Measurements from ENCODE around the gene SLC17A8. TPM values are rescaled to one million over a fixed set of nuclear protein-coding genes. Genes with fewer than 3 reads are reported as not detected.

The SLC17A8 gene
- total and polyA plus RNA-seq, 2 donors (not counting 3 experiments of a cell fraction or from before 2014, with no cell fraction given) = not detected

DNA sequence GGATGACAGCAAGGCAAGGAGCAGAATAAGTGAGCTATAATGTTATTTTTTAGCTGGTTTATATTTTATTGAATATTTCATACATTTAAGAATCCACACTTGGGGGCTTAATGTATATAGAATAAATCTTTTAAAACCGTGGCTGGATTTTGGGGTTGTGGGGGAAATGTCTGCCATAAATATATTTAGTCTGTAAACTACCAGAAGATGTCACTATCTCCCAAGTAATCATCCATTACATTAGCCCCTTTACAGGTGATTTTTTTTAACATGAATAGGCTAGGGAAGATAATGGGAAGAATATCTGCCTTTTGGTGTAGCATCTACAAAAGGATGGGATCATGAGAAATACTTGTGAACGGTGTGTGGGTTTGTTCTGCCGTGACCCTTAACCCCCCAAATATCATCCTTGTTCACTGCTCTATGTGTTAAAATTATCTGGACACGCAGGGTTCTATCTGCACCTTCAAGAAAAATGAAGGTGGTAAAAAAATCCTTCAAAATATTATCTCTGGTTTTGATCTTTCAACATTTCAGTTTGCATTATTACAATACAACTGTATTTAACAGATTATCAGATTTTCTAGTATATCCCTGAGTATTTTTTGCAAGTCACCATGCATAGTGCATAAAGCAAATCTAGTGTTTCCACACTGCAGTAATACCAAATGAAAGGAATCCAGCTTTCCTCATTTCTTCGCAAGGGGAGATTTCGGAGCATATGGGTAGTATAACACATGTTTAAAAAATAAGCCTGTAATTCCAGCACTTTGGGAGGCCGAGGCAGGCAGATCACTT is 8.0 kb upstream of the SLC17A8 start:
- intact Hi-C loops (cut with micrococcal nuclease) = loop anchor here (1.0 to 2.0 kb wide), 3 partner anchors 205 to 392 kb away; no protein-coding TSS in a partner anchor
- POLR2A ChIA-PET = no interaction called here
- Histone ChIP-seq H3K27ac (ENCODE audit: insufficient read depth, low read depth, low read length) (no peak overlapping the region), H3K4me3 (replicated peaks in 1 of 3; ENCODE audit: insufficient read depth in 1 of 3, low read depth in 1 of 3, low read length in 3 of 3) (no peak overlapping the region), H4K20me1 (replicated peaks; ENCODE audit: control insufficient read depth, extremely low read depth, insufficient read depth, low read length) (no peaks in the 10 kb centered on the region), H3K27me3 (ENCODE audit: control insufficient read depth in 2 of 2, insufficient read depth in 2 of 2, low read length in 2 of 2) (peaks cover 0 to 2% of the 10 kb centered on the region in 2 experiments), H3K79me2 (ENCODE audit: control insufficient read depth, insufficient read depth, low read length) (no peaks in the 10 kb centered on the region), H3K4me1 (ENCODE audit: control insufficient read depth, extremely low read depth, insufficient read depth, low read length) (no peaks in the 10 kb centered on the region), H3K9me3 (replicated peaks; ENCODE audit: control insufficient read depth, insufficient read depth, low read length) (no peaks in the 10 kb centered on the region), H3K9ac (replicated peaks; ENCODE audit: extremely low read depth, insufficient read depth, low read length) (no peak overlapping the region), H3K9me1 (replicated peaks; ENCODE audit: control insufficient read depth, extremely low read depth, insufficient read depth, low read length) (no peaks in the 10 kb centered on the region), H3K4me2 (ENCODE audit: insufficient read depth, low read length) (no peak overlapping the region), H3K36me3 (ENCODE audit: control insufficient read depth in 2 of 2, extremely low read depth in 1 of 2, insufficient read depth in 2 of 2, low read length in 2 of 2) (no peaks in the 10 kb centered on the region), H2AFZ (ENCODE audit: low read depth, low read length) (no peak overlapping the region)
- CTCF ChIA-PET = interaction anchor here (0.8 to 3.1 kb wide), 19 partner anchors 11 to 975 kb away, joined by 3 to 33 read pairs (median 5); partner anchors contain the start of gene GAS2L3
- peak; percentile 37 for DNase-seq (ENCODE audit: low read depth, low spot score)
- dilution Hi-C loops (cut with MboI; ENCODE audit: extremely low pct_ligation_motif_present, low sequenced_read_pairs) = no loop called here
- no TSS peak for BruUV-seq (replicated peaks)
- no peak for FAIRE-seq
- TF ChIP-seq, protein P1, sequence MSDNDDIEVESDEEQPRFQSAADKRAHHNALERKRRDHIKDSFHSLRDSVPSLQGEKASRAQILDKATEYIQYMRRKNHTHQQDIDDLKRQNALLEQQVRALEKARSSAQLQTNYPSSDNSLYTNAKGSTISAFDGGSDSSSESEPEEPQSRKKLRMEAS (IDR thresholded peaks at IDR 0.05; ENCODE audit: insufficient read depth, insufficient read length) = no peak
- TF ChIP-seq, protein P2, sequence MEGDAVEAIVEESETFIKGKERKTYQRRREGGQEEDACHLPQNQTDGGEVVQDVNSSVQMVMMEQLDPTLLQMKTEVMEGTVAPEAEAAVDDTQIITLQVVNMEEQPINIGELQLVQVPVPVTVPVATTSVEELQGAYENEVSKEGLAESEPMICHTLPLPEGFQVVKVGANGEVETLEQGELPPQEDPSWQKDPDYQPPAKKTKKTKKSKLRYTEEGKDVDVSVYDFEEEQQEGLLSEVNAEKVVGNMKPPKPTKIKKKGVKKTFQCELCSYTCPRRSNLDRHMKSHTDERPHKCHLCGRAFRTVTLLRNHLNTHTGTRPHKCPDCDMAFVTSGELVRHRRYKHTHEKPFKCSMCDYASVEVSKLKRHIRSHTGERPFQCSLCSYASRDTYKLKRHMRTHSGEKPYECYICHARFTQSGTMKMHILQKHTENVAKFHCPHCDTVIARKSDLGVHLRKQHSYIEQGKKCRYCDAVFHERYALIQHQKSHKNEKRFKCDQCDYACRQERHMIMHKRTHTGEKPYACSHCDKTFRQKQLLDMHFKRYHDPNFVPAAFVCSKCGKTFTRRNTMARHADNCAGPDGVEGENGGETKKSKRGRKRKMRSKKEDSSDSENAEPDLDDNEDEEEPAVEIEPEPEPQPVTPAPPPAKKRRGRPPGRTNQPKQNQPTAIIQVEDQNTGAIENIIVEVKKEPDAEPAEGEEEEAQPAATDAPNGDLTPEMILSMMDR (IDR thresholded peaks at IDR 0.05; ENCODE audit: extremely low read depth in 1 of 2, insufficient read depth in 1 of 2, low read depth in 1 of 2, low read length in 2 of 2) = no peak
- no peak for TF ChIP-seq MYC (IDR thresholded peaks at IDR 0.05; ENCODE audit: low read depth, low read length)
- TF ChIP-seq POLR2A (IDR thresholded peaks at IDR 0.05; ENCODE audit: low read depth, low read length) = no peak
- TF ChIP-seq GATA2 (IDR thresholded peaks at IDR 0.05; ENCODE audit: insufficient read depth, insufficient read length, low read depth, low read length) = no peak
- no peak for TF ChIP-seq POLR2AphosphoS5 (IDR thresholded peaks at IDR 0.05; ENCODE audit: insufficient read depth, low read depth, low read length)

Measured in endothelial cell of umbilical vein (primary cell).